IgD-negative memory B cell (primary cell): ENCODE measurements around the gene USP32. TPM values are rescaled to one million over a fixed set of nuclear protein-coding genes. Genes with fewer than 3 reads are reported as not detected.
A peak's percentile ranks its signal among the peaks of the same experiment; 100 is the strongest.
"Not testable (repeated sequence)": the region's sequence is repeated elsewhere in the genome, so short reads cannot be mapped to it uniquely, and the experiment has no call there.

Experiments
- H3K27ac Mint-ChIP-seq, 3 donors: one replicate each; pipeline ENCODE4 v1.8.0; 2020 to 2022; ENCODE audit warnings: mild to moderate bottlenecking in 3 of 3, mixed read lengths in 3 of 3, moderate library complexity in 1 of 3
- H3K27me3 Mint-ChIP-seq: one replicate; pipeline ENCODE4 v1.8.0; 2021; ENCODE audit warnings: mixed read lengths
- H3K36me3 Mint-ChIP-seq: one replicate; pipeline ENCODE4 v1.8.0; 2020; ENCODE audit warnings: mild to moderate bottlenecking, mixed read lengths
- H3K4me1 Mint-ChIP-seq, 3 donors: one replicate each; pipeline ENCODE4 v1.8.0; 2020 to 2022; ENCODE audit warnings: mixed read lengths in 3 of 3, mild to moderate bottlenecking in 1 of 3
- H3K4me3 Mint-ChIP-seq, 4 donors: one replicate each; pipeline ENCODE4 v1.8.0; 2020 to 2022; ENCODE audit warnings: mild to moderate bottlenecking in 4 of 4, mixed read lengths in 4 of 4, moderate library complexity in 3 of 4
- H3K9me3 Mint-ChIP-seq, 3 donors: one replicate each; pipeline ENCODE4 v1.8.0; 2020 to 2021; ENCODE audit warnings: mixed read lengths in 3 of 3, mild to moderate bottlenecking in 1 of 3
- polyA plus RNA-seq: library from polyadenylated mRNA; unstranded; fragments of 300-500 nt; fragmentation: Illumina TruSeq; gene quantifications from one replicate; pipeline ENCODE4 v1.2.3, GENCODE V29; 2021

Gene USP32
- polyA plus RNA-seq, 1 donor from 2014 or later, result 6.5 TPM

DNA sequence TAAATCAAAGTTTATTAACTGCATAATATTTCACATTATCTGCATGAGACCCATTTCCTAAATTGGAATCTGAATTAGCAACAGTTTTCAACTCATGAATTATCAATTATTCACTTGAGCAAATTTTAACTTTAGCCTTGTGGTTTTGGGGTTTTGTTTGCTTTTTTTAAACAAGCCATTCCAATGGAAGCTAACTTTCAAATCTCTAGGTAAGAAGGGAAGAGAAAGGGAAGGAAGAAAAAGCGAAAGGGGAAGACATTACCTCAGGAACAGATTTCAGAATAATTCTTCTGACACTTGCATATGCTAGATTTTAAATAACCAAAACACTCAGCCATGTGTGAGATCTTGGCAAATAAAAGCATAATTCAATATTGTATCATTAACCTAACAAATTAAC is 139.5 kb downstream of the USP32 start:
- Mint-ChIP-seq H3K27ac (peak overlapping the region in 1 of 3 donors; percentile 67), H3K4me1 (peaks cover 0 to 2% (median 0%) of the 10 kb centered on the region in 3 donors), H3K36me3 (peaks cover 16% of the 10 kb centered on the region), H3K9me3 (peaks cover 0 to 4% (median 0%) of the 10 kb centered on the region in 3 donors), H3K27me3 (no peaks in the 10 kb centered on the region), H3K4me3 (no peak overlapping the region)

DNA sequence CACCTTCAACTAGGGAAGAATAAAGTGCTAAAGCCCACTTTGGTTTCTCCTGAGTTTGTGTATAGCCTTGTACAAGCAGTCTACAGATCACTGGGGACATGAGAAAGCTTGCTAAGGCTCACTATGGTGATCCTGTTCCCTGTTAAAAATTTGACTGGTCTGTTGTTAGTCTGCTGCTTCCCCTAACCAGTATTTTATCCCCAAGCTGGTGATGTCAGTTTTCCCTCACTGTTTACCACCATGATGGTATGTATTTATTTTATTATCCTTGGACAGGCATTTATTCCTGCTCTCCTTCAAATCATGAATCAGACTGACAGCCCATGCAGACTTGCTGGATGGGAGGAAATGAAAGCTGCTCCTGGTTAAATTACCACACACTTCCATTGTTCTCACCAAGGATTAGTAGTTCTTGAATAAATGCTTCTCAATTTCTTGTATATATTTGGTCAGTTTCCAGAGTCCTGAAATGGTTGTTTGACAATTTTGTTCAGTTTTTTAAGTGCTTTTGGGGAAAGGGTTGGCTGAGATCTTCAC is 142.6 kb downstream of the USP32 start:
- Mint-ChIP-seq H3K9me3 (peaks cover 0 to 4% (median 0%) of the 10 kb centered on the region in 3 donors), H3K4me3 (no peak overlapping the region), H3K27ac (no peak overlapping the region), H3K4me1 (peaks cover 0 to 2% (median 0%) of the 10 kb centered on the region in 3 donors), H3K36me3 (peaks cover 14% of the 10 kb centered on the region), H3K27me3 (no peaks in the 10 kb centered on the region)

DNA sequence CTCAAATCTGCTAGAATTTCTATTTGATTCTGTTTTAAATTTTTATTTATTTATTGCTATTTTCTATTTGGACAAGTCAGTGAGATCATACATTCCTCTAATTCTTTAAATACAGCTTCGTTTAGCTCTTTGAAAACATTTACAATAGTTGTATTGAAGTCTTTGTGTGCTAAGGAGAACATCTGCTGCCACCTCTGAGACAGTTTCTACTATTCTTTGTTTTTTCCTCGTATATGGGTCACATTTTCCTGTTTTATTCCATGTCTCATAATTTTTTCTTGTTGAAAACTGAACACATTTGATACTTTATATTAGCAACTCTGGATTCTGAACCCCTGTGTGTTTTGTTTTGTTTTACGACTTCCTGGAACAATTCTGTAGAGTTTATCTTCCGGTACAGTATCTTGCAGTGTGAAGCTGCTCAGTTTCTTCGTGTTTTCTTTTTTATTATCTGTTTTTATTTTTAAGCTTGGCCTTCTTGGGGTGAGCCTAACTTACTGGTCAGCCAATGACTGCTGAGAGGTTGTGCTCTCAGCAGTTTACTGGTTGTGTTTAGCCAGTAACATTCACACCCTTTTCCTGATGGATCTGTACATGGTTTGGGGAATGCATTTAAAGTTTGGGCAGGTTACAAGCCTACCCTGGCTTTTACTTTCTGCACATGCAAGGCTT is 143.2 kb downstream of the USP32 start:
- no peak overlapping the region for H3K27ac Mint-ChIP-seq
- no peak overlapping the region for H3K4me3 Mint-ChIP-seq
- peaks cover 0 to 4% (median 0%) of the 10 kb centered on the region in 3 donors for H3K9me3 Mint-ChIP-seq
- H3K36me3 Mint-ChIP-seq, result peaks cover 17% of the 10 kb centered on the region
- peaks cover 0 to 2% (median 0%) of the 10 kb centered on the region in 3 donors for H3K4me1 Mint-ChIP-seq
- no peaks in the 10 kb centered on the region for H3K27me3 Mint-ChIP-seq

DNA sequence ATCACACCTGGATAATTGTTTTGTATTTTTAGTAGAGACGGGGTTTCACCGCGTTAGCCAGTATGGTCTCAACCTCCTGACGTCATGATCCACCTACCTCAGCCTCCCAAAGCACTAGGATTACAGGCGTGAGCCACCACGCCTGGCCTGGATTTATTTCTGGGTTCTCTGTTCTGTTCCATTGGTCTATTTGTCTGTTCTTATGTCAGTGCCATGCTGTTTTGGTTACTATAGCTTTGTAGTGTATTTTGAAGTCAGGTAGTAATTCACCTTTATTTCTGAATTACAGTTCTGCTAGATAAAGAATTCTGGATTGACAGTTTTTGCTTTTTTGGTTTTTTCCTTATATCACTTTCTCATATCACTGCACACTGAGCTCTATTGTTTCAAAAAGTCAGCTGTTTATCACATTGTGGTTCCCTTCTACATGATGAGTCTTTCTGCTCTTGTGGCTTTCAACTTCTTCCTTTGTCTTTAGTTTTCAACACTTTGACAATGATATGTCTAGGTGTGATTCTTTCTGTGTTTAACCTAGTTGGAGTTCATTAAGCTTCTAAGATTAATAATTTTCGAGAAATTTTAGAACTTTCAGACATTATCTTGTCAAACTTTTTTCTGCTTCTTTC is 144.0 kb downstream of the USP32 start:
- no peaks in the 10 kb centered on the region for H3K27me3 Mint-ChIP-seq
- H3K27ac Mint-ChIP-seq, result no peak overlapping the region
- no peak overlapping the region for H3K4me3 Mint-ChIP-seq
- peaks cover 17% of the 10 kb centered on the region for H3K36me3 Mint-ChIP-seq
- H3K9me3 Mint-ChIP-seq, result peaks cover 0 to 4% (median 0%) of the 10 kb centered on the region in 3 donors
- peaks cover 0 to 2% (median 0%) of the 10 kb centered on the region in 3 donors for H3K4me1 Mint-ChIP-seq

DNA sequence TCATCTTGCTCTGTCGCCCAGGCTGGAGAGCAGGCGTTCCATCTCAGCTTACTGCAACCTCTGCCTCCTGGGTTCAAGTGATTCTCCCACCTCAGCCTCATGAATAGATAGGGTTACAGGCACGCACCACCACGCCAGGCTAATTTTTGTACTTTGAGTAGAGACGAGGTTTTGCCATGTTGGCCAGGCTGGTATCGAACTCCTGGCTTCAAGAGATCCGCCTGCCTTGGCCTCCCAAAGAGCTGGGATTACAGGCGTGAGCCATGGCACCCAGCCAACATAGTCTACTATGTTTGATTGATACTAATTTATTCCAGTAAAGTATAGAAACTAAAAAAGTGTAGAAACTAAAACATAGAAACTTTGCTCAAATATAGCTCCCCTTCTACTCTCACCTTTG is 147.3 kb downstream of the USP32 start:
- H3K9me3 Mint-ChIP-seq, result peaks cover 0 to 8% (median 4%) of the 10 kb centered on the region in 3 donors
- H3K27me3 Mint-ChIP-seq, result no peaks in the 10 kb centered on the region
- H3K36me3 Mint-ChIP-seq, result peaks cover 27% of the 10 kb centered on the region
- H3K4me3 Mint-ChIP-seq, result no peak overlapping the region
- H3K4me1 Mint-ChIP-seq, result peaks cover 0 to 2% (median 0%) of the 10 kb centered on the region in 3 donors
- H3K27ac Mint-ChIP-seq, result peak overlapping the region in 1 of 3 donors; percentile 64

DNA sequence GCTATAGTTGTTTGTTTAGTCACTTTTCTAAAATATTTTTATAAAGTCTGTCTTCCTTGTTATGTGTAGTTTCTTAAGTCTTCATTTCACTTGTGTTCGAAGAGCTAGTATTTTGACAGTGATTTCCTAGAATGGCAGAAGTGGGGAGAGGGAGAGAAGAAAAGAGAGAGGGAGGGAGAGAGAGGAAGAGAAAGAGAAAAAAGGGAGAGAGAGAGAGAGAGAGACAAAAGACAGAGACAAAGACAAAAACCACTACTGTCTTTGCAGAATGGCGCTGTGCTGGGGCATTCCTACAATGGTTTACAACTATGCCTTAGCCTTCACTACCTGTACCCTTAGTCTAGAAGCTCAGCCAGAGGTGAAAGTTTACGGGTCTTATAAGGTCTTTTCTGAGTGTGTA is 151.6 kb downstream of the USP32 start:
- H3K4me3 Mint-ChIP-seq, result peak overlapping the region in 1 of 4 donors; percentile 85
- peaks cover 0 to 1% (median 0%) of the 10 kb centered on the region in 3 donors for H3K4me1 Mint-ChIP-seq
- H3K9me3 Mint-ChIP-seq, result peaks cover 0 to 9% (median 4%) of the 10 kb centered on the region in 3 donors
- H3K36me3 Mint-ChIP-seq, result peaks cover 21% of the 10 kb centered on the region
- H3K27ac Mint-ChIP-seq, result no peak overlapping the region
- no peaks in the 10 kb centered on the region for H3K27me3 Mint-ChIP-seq

DNA sequence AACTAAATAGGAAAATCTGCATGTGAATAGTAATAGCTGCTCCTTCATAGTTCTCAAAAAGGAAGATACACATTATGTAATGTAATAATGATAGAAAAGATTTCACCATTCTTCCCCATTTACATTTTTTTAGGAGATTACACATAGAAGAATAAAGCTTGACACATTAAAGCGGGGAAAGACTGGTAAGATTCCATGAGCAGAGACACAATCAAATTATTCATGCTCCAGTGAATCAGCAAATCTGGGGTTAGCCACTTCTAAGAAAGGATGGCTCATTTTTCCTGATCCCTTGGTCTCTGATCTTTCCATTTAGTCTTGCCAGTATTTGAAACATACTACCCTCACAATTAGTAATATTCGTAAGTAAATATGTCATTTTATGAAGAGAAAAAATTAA is 160.2 kb downstream of the USP32 start:
- Mint-ChIP-seq H3K36me3 (peaks cover 2% of the 10 kb centered on the region), H3K27ac (peak overlapping the region in 1 of 3 donors; percentile 9), H3K4me1 (no peaks in the 10 kb centered on the region), H3K27me3 (no peaks in the 10 kb centered on the region), H3K4me3 (no peak overlapping the region), H3K9me3 (no peaks in the 10 kb centered on the region)

DNA sequence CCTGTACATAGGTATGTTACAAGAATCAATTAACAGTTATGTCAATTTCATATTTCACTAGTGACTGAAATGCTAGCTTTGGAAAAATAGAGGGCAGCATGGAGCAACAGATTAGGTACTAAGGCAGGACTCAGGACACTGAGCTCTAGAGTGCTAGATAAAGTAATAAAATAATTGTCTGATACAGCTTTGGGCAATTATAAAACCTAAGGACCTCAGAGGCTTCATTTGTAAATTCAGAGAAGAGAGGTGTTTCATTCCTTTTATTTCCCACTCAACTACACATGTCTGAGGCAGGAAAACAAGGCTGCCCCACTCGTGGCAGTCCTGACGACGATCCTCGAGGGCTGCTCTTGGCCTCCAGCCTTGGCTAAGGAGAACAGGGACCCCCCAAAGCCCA is 160.7 kb downstream of the USP32 start:
- H3K4me3 Mint-ChIP-seq, result no peak overlapping the region
- H3K36me3 Mint-ChIP-seq, result peaks cover 2% of the 10 kb centered on the region
- H3K4me1 Mint-ChIP-seq, result no peaks in the 10 kb centered on the region
- peak overlapping the region in 1 of 3 donors; percentile 9 for H3K27ac Mint-ChIP-seq
- H3K27me3 Mint-ChIP-seq, result no peaks in the 10 kb centered on the region
- no peaks in the 10 kb centered on the region for H3K9me3 Mint-ChIP-seq

DNA sequence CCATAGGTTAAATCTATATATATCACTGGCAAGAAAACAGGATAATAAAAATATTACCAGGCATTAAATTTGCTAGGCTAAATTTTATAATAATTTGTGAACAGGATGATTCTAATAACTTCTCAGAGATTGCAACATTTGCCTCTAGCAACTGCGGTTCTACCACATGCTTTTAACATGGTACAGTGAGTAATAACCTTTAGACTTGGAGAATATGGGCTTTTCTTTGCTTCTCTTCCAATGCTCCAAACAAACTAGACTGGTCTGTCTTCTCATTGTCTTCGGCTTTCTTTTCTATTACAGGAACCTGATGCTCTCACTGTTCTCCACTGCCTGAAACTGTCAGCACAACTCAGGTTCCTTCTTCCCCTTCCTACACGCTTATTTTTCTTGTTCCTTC is 161.6 kb downstream of the USP32 start:
- H3K27ac Mint-ChIP-seq, result no peak overlapping the region
- no peaks in the 10 kb centered on the region for H3K27me3 Mint-ChIP-seq
- H3K4me3 Mint-ChIP-seq, result no peak overlapping the region
- H3K36me3 Mint-ChIP-seq, result peaks cover 2% of the 10 kb centered on the region
- H3K9me3 Mint-ChIP-seq, result no peaks in the 10 kb centered on the region
- H3K4me1 Mint-ChIP-seq, result no peaks in the 10 kb centered on the region

DNA sequence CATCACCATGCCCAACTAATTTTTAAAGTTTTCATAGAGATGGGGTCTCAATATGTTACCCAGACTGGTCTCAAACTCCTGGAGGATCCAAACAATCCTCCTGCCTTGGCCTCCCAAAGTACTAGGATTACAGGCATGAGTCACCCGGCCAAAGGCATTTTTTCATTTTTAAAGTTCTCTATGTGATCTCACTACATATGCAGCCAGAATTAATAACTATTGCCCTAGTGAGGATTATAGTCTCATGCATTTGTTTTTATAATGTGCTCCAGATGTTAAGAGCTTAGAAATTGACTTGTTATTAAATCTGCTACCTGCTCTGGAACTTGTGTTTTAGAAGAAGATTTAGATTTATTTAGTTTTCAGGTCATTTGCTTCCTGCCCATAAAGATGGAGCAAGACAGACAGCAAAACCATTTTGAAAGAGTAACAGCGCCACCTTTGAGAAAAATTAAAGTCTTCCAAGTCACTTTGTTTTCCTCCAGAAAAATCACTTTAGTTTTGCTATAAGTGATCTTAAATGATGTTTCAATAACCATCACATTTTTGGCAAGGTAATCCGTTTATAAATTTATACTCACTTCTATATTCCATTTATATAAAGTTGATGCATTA is 162.6 kb downstream of the USP32 start:
- Mint-ChIP-seq H3K27ac (no peak overlapping the region), H3K27me3 (no peaks in the 10 kb centered on the region), H3K9me3 (no peaks in the 10 kb centered on the region), H3K36me3 (peaks cover 2% of the 10 kb centered on the region), H3K4me3 (no peak overlapping the region), H3K4me1 (no peaks in the 10 kb centered on the region)

DNA sequence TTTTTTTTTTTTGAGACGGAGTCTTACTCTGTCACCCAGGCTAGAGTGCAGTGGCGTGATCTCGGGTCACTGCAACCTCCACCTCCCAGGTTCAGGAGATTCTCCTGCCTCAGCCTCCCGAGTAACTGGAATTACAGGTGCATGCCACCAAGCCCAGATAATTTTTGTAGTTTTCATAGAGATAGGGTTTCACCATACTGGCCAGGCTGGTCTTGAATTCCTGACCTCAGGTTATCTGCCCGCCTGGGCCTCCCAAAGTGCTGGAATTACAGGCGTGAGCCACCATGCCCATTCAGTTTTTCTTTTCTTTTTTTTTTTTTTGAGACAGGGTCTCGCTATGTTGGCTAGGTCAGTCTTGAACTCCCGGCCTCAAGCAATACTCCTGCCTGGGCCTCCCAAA is 164.7 kb downstream of the USP32 start:
- H3K9me3 Mint-ChIP-seq, H3K4me3 Mint-ChIP-seq, H3K4me1 Mint-ChIP-seq, H3K27ac Mint-ChIP-seq, H3K27me3 Mint-ChIP-seq, H3K36me3 Mint-ChIP-seq: not testable (repeated sequence)

DNA sequence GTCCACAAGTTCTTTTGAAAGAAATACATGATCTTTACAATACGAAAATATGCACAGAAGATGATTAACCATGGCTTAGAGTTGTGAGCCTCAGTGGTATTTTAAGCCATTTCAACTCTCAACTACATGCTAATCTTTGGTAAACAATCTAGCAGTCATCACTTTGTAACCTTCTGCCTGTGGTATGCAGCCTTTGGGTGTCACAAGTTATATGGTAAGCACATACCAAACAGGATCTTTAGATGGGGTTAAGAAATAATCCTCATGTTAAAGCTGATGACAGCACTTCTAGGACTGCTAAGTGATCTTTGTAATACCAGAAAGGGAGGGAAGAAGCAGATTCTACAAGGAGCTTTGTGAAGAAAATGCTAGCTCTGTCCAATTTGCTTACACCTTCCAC is 167.9 kb downstream of the USP32 start:
- Mint-ChIP-seq H3K4me3 (no peak overlapping the region), H3K27me3 (no peaks in the 10 kb centered on the region), H3K36me3 (peaks cover 4% of the 10 kb centered on the region)

DNA sequence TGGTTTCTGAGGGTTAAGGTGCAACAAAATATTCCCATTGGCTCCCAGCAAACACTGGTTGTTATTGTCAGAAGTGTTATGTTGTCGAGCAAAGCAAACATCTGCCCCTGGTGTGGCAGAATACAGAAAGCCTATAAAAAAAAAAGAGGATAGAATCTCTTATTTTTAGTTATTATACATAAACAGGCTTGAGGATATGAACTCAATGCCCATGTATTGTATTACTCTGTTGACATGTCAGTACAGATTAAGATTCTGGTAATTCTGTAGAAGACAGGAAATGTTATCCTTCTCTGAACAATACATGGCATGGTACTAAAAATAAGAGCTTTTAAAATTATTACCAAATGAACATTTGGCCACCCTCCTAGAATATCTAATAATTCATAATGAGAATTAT is 168.5 kb downstream of the USP32 start:
- Mint-ChIP-seq H3K9me3 (no peaks in the 10 kb centered on the region), H3K36me3 (peaks cover 4% of the 10 kb centered on the region), H3K4me1 (no peaks in the 10 kb centered on the region), H3K27ac (no peak overlapping the region), H3K4me3 (no peak overlapping the region), H3K27me3 (no peaks in the 10 kb centered on the region)

More for the DNA sequence above, 167.9 kb downstream of the USP32 start:
- no peak overlapping the region for H3K27ac Mint-ChIP-seq
- H3K4me1 Mint-ChIP-seq, result no peaks in the 10 kb centered on the region
- no peaks in the 10 kb centered on the region for H3K9me3 Mint-ChIP-seq

DNA sequence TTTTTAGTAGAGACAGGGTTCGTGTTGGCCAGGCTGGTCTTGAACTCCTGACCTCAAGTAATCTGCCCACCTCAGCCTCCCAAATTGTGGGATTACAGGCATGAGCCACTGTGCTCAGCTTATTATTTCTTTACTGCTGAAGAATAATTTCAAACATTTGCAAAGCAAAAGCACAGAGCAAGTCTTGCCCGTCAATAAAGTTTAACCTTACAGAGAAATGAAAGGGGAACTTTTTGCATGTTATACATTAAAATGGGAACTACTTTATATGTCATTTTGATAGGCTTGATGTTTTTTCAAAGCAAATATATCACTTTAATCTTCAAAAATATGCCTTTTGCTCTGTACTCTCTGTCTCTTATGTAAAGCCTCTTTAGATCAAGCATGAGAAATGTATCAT is 173.2 kb downstream of the USP32 start:
- H3K27me3 Mint-ChIP-seq, H3K4me3 Mint-ChIP-seq, H3K9me3 Mint-ChIP-seq, H3K36me3 Mint-ChIP-seq, H3K4me1 Mint-ChIP-seq: not testable (repeated sequence)
- peak overlapping the region in 1 of 3 donors; percentile 31 for H3K27ac Mint-ChIP-seq

DNA sequence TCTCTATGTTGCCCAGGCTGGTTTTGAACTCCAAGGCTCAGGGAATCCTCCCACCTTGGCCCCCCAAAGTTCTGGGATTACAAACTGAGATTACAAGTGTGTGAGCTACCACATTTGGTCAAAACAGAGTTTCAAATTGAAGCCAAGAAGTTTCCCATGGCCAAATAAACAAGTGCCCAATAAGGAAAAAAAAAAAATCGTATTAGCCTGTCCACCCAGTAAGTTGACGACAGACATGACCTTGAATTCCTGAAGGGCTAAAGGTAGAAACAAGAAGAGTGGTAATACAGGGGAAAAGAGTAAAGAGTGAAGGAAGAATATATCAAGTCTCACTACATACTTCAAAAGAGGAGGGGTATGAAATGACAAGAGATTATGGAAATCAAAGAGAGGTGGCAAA is 176.0 kb downstream of the USP32 start:
- not testable (repeated sequence) for H3K36me3 Mint-ChIP-seq, H3K9me3 Mint-ChIP-seq, H3K27me3 Mint-ChIP-seq, H3K4me3 Mint-ChIP-seq, H3K27ac Mint-ChIP-seq, H3K4me1 Mint-ChIP-seq
